NT2/D1 (cell line): ENCODE measurements around the gene PNRC2.

ENCODE experiments used
- SUZ12 ChIP-seq: IDR thresholded peaks from 2 replicates; pipeline ENCODE4 v1.6.1; 2011; ENCODE audit not compliant: insufficient read length, insufficient read depth; ENCODE audit errors: extremely low read depth
- YY1 ChIP-seq: IDR thresholded peaks from 2 replicates; pipeline ENCODE4 v1.6.1; 2011; ENCODE audit not compliant: insufficient read length, insufficient read depth
- ZNF274 ChIP-seq: IDR thresholded peaks from 2 replicates; pipeline ENCODE4 v1.6.1; 2011; ENCODE audit warnings: mild to moderate bottlenecking, low read depth, low read length

GRCh38 chr1:24003331-24003972 is 43.8 kb downstream of the PNRC2 start:
- TF ChIP-seq SUZ12 (no peak), YY1 (no peak), ZNF274 (no peak)
